Activated T-helper 1 cell treated with Interleukin-2 at 50 U/mL for 16 hours (primary cell): Measurements from ENCODE around the gene EGFL7.

Source experiments
- DNase-seq: peaks from one replicate; pipeline ENCODE4 v3.0.0-alpha.2; 2020; ENCODE audit warnings: low read depth

EGFL7 gene

GRCh38 chr9:136644343-136644592 is 18.4 kb upstream of the EGFL7 start:
- no peak for DNase-seq

- DNase-seq = peak; percentile 49
Observed at GRCh38 chr9:136644593-136645351, 17.9 kb upstream of the EGFL7 start.

- DNase-seq = no peak
Observed at GRCh38 chr9:136645352-136645902, 17.3 kb upstream of the EGFL7 start.

GRCh38 chr9:136645903-136646754 is 16.6 kb upstream of the EGFL7 start:
- DNase-seq = no peak

- DNase-seq = no peak
Observed at GRCh38 chr9:136646827-136647711, 15.6 kb upstream of the EGFL7 start.

- DNase-seq = no peak
Observed at GRCh38 chr9:136648751-136649150, 14.0 kb upstream of the EGFL7 start.

- DNase-seq = no peak
Observed at GRCh38 chr9:136650021-136650420, 12.7 kb upstream of the EGFL7 start.

GRCh38 chr9:136650648-136651047 is 12.1 kb upstream of the EGFL7 start:
- DNase-seq = no peak

- DNase-seq = no peak
Observed at GRCh38 chr9:136651860-136652259, 10.9 kb upstream of the EGFL7 start.

GRCh38 chr9:136653323-136654079 is 9.2 kb upstream of the EGFL7 start:
- DNase-seq = no peak

GRCh38 chr9:136654820-136655535 is 7.7 kb upstream of the EGFL7 start:
- DNase-seq = no peak

GRCh38 chr9:136655536-136656182 is 7.1 kb upstream of the EGFL7 start:
- no peak for DNase-seq

- DNase-seq = no peak
Observed at GRCh38 chr9:136656183-136656738, 6.5 kb upstream of the EGFL7 start.

GRCh38 chr9:136656795-136657611 is 5.7 kb upstream of the EGFL7 start:
- no peak for DNase-seq

- no peak for DNase-seq
Observed at GRCh38 chr9:136657974-136658848, 4.5 kb upstream of the EGFL7 start.

- DNase-seq = no peak
Observed at GRCh38 chr9:136658849-136659535, 3.7 kb upstream of the EGFL7 start.
